GM19324 (cell line): Measurements from ENCODE around the gene ASB18.

Source experiments
- ATAC-seq: cut with Tn5 transposase; IDR thresholded peaks from one replicate; pipeline ENCODE4 v1.9.1; 2021; ENCODE audit warnings: mild to moderate bottlenecking, moderate library complexity; ENCODE audit not compliant: unreplicated experiment, low FRiP score

The ASB18 gene

DNA sequence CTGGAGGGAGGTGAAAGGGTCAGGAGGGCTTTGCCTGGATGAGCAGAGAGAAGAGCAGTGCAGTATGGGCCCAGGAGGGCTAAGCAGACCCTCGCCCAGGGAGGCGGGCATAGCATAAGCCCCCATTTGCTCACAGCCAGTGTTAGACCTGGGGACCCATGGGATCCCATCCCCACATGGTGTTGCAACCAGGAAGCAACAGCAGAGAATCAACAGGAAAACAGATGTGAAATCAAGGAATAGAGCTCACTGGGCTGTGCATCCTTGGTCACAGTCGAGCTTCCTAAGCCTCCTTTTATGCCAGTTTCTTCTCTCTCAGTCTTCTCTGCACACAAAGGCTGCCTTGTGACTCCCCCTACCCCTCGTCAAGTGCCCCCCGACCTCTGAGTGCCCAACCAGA, 19.9 kb downstream of the ASB18 start:
- no peak for ATAC-seq

DNA sequence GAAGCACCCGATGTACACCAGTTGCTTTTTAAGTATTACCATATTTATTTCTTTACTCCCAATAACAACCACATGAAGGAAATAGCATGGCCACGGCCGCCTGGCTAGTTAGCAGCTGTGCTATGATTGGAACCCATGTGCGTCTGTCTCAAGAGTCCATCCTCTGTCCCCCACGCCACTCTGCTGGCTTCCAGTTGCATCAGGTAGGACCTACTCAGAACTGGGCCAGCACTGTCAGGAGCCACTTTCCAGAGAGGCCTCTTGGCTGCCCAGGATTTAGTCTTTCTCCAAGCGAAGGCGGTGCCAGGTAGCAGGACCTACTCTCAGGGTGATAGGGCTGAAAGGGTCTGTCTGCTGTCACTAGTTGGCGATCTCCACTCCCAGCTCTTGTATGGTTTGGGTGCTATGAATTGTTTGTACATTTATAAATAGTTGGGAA, 22.1 kb downstream of the ASB18 start:
- ATAC-seq, result no peak

DNA sequence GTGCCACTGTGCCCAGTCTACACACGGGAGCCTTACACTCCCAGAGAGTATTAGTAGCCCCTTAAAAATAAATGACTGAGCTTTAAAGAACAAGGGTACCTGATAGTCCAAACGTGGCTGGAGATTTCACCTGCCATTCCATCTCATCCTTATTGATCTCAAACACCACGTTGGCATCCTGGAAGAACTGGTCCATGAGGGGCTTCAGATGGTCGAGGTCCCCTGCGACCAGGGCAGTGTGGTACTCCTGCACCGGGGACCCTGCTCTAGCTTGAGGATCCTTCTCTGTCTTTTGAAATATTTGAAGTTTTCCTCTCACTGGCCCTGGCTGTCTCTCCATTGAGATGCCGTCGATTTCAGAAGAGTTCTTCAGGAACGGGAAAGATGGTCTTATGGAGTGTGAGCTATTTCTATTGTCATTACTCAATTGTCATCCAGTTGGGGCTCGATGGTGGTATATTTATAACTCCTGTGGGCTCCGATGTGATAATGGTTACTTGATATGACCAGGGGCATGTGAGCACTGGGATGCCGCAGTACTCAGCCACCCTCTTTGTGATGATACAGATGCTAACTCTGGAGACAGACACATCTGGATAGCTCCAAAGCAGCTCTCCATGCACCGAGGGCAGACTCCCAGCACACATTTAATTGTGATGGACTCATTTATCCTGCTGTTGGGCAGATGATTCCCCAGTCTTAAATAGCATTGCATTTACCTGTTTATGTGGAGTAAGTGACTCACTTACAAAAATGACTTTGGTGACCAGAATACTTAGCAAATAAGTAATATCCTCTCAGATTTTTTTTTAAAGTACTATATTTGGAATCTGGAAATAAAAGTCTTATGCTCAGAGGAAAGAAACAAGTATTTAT, 22.8 kb downstream of the ASB18 start:
- ATAC-seq, result no peak

DNA sequence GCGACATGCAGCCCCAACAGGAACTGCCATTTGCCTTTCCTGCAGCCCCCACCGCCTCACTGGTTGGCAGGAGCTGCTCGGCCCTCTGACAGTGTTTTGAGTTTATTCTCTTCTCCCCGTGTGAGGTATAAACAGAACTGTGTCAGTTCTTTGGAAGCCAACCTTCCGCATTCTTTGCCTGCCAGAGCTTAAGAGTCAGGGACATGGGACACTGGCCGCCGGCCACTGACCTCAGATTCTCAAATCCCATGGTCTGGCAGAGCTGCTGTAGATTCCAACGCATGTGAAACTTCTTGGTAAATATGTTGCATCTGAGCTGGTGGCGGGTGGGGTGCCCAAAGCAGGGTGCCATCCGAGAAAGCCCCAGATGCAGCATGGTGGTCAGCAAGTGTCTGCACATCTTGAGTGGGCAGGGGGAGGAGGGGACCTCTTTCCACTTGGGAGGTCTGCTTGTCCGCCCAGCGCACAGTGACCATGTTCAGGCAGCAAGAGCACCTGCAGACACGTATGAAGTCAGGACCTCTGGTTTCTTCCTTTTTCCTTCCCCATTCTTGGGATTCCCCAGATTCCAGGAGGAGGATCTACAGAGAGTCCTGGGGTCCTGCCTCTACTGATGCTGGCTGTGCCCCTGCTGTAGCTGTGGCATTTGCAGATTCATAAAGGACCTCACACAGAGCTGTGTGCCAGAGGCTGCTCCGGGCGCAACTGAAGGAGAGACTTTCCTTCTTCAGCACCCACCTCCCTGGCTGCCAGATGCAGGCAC, 23.8 kb downstream of the ASB18 start:
- no peak for ATAC-seq

DNA sequence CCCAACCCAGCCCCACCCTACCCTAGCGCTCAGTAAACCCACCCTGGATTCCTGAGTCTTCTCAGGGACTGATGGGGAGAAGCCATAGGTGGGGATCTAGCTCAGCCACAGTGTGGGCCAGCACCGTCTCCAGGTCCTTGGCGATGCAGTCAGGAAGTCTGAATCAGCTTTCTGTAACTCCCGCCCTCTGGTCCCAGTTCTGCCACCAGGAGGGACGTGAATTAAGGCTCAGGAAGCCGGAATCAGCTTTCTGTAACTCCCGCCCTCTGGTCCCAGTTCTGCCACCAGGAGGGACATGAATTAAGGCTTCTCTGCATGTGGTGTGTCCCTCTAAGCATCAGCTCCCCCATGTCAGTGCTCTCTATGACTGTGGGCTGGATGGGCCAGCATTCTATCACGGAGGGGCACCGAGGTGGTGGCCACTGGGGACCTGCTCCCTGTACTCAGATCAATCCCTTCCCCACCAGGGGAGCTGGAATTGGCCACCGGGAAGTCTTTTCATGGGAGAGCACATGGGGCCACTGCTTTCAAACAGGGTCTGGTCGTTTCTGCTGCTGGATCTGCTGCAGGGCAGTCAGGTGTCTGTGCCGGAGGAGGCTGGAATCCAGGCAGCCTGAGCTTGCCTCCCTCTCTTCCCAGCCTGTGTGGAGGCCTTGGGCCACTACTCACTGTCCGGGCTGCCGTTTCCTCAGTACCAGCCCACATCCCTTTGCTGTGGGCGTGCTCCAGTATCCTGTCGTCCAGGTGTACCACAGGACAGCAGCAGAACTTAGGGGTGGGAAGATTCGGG, 24.7 kb downstream of the ASB18 start:
- no peak for ATAC-seq

DNA sequence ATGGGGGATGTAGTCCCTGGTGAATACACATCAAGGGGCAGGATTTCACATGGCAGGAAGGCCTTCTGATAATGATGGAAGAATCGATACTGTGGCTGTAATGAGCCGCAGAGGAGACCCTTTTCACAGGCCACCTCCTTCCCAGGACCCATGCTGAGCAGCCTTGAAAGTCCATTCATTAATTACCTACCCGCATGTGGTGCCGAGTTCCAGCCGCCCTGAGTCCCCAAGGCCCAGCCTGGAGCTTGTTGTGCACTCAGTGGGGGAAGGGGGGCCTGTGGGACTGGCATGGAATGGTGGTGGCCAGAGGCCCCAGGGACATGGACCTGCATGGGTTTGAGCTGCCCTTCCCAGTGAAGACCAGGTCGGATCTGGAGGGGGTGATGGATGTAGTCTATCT, 25.5 kb downstream of the ASB18 start:
- ATAC-seq, result no peak

DNA sequence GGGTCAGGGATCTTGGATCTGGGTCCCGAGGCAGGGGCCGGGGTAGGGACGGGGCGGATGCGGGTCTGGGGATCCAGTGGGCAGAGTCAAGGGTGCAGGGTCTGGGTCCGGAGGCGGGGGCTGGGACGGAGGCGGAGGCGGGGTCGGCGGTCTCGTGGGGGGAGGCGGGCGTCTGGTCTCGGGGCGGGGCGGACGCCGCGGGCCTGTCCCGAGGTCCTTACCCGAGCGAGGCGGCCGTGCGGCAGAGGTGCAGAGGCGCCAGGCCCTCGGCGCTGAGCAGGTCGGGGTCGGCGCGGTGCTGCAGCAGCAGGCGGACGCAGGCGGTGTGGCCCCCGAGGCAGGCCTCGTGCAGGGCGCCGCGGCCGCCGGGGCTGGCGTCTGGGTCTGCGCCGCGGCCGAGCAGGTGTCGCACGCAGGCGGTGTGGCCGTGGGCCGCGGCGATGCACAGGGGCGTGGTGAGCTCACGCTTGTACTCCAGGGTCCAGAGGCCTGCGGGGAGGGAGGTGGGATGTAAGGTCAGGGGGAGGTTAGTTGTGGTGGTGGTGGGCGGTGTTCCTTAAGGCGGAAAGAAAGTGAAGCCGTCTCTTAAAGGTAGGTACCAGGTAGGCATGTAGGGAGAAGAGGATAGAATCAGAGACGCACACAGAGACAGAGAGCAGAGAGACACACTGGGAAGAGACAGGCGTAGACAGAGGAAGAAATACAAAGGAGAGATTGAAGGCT, 26.6 kb downstream of the ASB18 start:
- ATAC-seq, result no peak

DNA sequence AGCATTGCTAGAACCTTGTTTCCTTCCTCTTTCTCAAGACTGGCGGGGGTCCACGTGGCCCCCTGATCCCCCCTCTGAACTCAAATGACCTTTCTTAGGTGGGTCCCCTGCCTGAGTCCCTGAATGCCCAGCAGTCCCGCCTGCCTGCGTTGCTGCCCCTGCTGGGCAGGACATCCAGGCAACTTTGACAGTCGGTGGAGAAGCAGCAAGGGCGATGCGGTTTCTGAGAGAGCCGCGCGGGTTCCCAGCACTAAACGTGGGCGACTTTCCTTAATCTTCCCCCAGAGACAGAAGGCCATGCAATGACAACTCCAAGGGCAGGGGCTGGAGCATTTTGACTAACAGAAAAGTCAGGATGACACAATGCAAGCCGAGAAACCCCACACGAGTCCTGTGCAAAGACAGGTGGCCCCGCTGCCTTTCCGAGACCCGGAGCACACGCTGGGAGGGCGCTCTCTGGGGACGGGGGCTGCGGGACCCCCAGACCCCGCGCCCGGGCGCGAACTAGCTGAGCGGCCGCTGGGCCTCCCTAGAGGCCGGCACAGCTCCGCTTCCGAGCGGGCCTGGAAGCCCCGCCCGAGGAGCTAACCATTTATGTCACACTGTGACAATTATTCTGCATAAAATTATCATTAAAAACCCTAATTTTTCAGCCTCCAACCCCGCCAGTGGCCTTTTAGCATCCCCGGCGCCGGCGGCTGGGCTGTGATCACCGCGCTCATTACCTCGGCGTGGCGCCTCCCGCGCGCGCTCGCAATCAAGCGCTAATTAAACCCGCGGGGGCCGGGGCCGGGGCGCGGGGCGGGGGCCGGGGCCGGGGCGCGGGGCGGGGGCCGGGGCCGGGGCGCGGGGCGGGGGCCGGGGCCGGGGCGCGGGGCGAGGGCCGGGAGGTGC, 27.4 kb downstream of the ASB18 start:
- no peak for ATAC-seq

DNA sequence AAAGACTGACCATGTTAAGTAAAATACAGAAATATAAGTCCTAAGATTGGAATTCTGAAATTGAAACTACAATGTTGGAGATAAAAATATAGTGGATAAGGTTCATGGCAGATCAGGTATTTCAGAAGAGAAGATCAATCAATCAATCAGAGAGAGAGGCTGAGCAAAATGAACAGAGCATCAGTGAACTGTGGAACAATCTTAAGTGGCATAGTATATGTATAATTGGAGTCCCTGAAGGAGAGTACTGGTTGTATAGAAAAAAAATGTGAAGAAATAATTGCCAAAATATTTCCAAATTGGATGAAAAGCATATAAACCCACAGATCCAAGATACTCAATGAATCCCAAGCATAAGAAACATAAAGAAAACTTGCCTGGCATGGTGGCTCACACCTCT, 35.0 kb downstream of the ASB18 start:
- no peak for ATAC-seq

DNA sequence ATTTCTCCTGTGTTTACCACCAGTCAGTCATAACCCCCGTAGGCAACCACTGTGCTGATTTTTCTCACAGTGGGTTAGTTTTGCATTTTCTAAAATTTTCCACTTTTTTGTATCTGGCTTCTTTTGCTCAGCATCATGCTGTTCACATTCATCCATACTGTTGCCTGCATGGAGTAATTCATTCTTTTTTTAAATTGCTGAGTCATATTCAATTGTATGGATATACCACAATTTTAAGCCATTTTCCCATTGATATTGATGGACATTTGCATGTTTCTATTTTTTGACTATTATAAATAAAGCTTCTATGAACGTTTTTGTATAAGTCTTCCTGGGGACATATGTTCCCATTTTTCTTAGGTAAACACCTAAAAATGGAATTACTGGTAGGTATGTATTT, 40.5 kb downstream of the ASB18 start:
- no peak for ATAC-seq

DNA sequence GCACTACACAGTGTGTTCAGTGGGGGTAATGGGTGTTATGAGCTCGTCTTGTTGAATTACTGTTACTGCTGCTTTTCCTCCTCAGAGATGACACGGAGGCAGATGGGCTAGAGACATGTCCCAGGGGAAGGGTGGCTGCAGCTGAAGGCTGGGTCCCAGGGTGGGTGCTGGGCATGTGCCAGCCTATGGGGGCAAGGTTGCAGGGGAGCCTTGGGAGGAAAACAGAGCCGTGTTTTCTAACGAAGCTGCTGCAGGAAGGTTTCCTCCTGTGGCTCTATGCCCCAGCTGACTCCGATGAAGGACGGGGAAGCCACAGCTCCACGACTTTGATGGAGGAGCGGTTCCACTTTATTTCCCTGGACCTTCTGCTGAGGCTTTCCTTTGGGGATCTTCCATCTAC, 42.4 kb downstream of the ASB18 start:
- ATAC-seq, result no peak

DNA sequence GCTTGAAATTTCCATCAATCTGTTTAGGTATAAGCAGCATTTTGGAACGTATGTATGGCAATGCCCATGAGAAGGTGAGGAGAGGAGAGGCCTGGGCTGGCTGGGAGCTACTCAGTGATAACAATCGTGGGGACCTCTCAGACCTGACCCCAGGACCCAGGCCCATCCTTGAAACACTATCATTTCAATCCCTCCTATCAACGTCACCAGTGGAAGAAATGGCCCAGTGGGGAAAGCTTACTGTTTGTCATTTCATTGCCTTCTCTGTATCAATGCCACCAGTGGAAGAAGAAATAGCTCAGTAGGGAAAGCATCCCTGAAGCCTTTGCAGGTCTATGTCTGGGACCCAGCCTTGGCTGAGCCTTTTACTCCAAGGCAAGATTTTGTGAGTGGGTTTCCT, 44.8 kb downstream of the ASB18 start:
- no peak for ATAC-seq

DNA sequence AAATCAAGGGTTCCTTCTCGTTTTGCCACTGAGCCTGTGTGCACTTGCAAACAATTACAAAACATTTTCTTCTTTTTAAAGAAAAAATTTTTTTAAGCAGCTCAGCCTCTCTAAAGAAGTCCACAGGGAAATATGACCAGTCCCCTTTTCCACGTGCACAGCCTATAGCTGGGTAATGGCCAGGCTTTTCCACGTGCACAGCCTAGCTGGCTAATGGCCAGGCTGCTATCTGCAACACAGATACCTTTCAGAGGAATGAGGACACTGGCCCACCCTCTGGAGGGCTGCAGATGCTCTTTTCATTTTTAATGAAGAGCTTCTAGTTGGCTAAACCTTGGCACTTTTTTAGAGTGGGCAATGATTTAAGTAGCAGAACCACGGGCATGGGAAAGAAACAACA, 46.3 kb downstream of the ASB18 start:
- ATAC-seq, result no peak

DNA sequence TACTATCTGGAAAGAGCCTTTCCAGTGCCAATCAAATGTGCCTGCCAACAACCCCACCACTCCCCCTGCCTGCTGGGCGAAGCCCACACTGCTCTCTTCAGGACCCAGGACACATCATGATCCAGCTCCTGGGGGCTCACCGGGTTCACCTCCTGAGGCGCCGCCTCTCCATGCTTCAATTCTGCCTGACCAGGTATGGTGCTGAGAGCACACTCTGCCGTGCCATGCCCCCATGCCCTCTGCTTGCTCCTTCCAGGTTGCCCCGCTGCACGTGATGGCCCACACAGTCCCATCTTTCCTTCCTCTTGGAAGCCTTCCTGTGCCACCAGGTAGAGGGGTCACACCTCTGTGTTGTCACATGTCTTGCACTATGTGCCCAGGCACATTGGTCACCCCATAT, 47.5 kb downstream of the ASB18 start:
- no peak for ATAC-seq

DNA sequence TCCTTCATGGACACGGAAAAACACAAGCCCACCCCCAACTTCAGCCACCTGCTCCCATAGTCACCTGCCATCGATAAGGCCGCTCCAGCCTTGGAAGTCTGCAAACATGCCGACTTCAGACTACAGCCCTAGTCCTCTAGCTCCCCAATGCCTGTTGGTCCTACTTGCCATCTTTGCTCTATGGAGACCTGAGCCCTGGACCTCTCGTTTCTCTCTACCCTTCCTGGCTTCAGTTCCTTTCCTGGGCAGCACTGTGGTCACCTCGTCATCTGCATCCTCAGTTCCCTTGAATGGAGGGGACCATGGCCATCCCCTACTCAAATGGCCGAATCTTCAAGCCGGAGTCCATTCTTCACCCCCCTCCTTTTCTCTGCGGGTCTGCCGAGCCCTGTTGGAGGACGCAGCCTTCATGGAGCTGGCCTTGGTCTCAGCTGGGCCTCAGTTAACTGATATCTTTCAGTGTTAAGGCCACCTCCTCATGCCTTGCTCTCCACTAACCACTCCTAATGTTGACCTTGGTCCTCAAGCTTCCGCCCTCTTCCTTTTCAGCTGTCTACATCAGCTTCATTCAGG, 48.4 kb downstream of the ASB18 start:
- no peak for ATAC-seq

DNA sequence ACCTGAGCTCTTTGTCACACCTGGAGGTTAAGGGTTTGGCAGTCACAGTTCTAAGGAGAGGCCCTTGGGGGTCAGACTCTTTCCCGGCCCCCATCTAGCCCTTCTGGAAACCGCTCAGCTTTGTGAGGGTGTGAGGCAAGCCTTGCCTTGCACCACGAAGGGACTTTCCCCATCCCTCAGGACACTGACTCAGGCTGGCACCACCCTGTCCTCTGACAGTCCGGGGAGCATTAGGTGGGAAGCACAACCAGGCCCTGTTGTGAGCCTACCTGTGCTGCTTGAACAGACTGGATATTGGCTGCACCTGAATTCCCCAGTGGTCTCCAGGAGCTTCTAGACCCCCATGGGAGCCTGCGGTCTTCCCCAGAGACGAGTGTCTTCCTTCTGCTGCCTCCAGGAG, 49.0 kb downstream of the ASB18 start:
- ATAC-seq, result no peak

DNA sequence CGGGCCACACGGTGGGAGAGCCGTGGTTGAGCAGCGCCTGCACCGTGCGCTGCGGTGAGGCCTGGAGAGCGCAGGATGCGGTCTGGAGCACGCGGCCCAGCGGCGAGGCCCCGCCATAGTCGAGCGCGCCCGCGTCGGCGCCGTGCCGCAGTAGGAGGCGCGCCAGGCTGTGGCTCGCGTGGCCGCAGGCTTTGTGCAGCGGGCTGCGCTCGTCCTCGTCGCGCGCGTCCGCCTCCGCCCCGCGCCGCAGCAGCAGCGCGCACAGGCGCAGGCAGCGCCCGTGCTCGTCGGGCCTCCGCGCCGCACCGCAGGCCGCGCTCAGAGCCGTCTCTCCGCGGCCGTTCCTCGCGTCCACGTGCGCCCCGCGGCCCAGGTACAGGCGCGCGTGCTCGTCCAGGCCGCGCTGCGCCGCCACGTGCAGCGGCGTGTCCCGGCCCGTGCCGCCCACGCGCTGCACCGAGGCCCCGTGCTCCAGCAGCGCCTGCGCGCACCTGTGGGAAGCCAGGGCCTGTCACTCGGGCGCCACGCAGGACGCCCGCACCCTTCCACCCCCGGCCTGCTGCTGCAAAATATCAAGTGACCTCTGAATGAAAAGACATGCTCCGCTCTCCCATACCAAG, 49.7 kb downstream of the ASB18 start:
- no peak for ATAC-seq

DNA sequence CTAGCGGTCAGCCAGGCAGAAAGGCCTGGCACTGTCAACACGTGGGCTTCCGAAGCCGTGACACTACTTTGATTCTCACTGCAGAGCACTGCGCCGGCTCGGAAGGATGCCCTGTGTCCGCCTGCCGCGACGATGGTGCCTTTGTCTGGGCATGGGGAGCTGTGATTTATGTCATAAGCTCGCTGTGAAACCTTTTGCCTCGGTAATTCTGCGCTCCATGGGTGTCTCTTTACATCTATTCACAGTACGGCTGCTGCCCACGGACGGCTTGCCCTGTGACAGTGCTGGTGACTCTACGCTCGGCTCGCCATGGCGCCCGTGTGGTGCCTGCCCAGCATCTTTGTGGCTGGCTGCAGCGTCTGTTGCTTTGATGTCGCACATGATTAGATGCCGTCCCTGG, 52.9 kb downstream of the ASB18 start:
- no peak for ATAC-seq

DNA sequence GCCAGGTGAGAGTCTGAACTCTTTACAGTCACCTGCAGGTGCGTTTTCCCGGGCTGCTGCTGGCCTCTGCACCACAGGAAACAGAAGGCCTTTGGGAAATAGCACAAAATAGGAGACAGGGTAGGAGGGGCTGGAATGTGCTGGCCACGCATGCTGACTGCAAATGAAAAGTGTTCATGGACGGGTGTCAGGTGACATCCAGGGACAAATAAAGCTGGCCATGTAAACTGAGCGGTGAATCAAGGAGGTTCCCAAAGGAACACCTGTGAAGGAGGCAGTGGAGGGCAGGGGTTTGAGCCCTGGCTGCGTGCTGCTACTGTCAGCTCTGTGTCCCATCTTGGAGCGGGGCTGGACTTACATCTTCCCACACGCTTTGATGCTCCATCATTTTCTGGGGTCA, 53.7 kb downstream of the ASB18 start:
- no peak for ATAC-seq
